SIG-M5 treated with dmso at 0.1 percent for 504 hours (cell line): ENCODE data around the gene C3.
A peak's percentile ranks its signal among the peaks of the same experiment; 100 is the strongest.
"Not testable (repeated sequence)": the region's sequence is repeated elsewhere in the genome, so short reads cannot be mapped to it uniquely, and the experiment has no call there.

Experiments
- DNase-seq: peaks from one replicate; lab custom pipeline; 2025; ENCODE audit not compliant: unreplicated experiment; lab: John Stamatoyannopoulos, UW

Gene C3

DNA sequence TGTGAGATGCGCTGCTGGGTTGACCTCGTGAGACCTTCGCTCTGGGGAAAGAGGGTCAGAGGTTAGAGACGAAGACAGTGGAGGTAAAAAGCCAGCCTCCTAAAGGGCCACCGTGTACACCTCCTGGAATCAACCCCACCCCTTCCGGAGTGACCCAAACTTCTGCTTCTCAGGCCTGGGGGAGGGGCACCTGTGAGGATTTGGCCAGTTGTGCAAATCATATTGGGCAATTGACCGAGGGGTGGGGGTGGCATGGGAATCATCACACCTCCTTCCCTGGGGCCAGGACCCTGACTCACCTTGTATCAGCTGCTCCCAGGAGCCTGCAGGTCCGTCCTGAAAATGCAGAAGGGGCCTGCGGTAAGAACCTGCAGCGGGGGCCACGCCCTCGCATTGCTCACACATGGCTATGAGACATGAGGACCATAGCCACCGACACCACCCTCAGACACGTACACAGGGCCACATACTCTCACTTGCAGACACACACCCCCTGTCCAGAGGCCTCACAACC is 53.3 kb downstream of the C3 start:
- DNase-seq: no peak

DNA sequence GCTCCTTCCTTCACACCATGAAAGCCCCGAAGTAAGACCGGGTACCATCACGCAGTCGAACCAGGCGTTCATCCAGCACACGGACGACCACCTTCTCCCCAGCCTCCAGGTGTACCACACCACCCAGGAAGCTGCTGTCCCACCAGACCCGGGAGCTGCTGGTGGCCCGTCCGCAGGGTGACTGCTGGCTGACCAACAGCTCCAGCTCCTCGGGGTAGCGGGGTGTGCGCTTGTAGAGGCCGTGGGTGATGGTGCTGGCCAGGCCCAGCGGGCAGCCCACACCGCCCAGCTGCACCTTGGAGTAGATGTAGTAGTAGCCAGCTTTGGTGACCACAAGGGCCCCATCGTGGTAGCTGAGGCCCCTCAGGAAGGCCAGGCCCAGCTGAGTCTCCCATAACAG is 55.5 kb downstream of the C3 start:
- DNase-seq: no peak

DNA sequence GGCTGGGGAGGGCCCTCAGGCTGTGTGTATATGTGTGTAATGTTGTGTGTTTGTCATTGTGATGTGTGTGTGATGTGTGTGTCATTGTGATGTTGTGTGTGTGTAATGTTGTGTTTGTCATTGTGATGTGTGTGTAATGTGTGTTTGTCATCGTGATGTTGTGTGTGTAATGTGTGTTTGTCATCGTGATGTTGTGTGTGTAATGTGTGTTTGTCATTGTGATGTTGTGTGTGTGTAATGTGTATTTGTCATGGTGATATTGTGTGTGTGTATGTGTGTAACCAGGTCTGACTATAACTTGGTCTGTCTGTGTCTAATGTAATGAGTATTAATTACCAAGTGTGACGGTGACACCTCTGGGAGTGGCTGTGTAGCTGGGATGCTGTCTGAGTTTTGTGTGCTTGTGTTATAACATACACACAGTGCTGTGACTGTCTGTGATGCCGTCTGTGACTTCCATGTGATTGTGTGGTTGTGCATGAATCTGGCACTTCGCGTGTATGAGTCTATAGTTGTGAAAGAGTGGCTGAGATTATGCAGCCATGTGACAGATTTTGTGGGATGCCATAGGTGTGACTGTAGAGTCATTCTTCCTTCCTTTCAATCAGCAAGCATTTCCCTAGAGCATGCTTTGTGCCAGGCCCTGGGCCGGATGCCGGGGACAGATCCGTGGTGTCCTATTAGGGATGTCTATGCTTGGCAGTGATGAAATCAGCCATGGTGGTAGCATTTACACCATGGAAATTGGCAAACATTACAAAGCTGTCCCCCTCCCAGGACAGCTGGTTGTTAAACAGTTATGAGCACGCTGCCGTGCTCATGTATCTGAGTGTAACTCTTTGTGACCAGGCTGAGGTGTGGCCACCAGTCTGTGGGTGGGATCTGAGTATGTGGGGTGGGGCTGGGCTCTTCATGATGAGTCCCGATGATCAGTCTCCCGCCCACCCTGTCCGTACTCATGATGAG is 56.9 kb downstream of the C3 start:
- DNase-seq: no peak

DNA sequence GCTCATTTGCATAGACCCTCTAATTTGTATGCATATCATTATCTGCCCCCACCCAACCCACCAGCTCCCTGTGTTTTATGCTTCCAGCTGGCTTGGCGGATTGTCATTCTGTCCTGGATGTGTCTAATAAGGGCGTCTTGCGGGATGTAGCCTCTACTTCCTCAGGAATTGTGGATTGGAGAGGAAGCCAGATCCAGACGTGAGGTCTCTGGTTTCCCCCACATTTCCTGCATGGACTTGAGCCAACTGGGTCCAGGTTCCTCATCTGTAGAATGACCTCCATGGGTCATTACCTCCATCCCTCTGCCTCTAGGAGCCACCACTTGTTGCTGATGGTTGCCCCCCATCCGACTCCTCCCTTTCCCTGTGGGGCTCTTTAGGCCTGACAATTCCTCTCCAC is 57.7 kb downstream of the C3 start:
- no peak for DNase-seq

DNA sequence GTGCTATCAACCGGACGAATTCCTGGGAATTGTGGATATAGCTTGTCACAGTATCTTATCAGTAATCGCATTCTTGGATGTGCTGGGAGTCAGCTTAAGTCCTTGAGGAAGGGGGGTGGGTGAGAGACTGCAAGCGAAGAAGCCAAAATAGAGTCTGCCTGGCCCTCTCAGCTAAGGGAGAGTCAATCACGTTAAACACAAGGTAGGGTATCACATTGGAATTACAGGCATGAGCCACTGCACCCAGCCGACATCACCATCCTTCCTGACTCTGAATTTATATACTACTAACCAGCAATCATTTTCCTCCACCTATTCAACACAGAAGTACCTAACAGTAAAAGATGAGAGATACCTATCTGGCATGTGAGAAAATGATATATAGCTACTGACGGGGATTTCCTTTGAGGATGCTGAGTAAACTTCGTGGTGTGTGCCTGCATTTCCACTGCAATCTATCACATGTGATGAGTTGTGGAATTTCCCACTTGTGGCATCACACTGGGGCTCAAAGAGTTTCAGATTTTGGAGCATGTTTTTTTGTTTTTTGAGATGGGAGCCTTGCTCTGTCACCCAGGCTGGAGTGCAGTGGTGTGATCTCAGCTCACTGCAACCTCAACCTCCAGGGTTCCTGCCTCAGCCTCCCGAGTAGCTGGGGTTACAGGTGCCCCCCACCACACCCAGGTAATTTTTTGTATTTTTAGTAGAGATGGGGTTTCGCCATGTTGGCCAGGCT is 58.8 kb downstream of the C3 start:
- not testable (repeated sequence) for DNase-seq

DNA sequence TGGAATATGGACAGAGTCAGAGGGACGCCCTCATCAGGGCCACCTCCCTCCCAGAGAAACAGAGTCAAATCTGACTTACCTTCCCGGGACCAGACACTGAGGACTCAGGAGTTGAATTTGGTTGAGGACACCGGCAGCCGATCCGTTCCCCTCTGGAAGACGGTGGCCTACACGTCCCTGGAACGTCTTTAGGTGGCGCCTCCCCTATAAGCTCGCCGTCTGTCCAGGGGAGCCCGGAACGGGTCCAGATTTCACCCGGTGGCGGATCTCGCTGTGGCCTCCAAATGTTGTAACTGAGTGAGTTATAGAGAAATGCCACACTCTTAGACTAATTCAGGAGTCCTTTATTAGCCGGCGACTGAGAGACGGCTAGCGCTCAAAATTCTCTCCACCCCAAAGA is 59.5 kb downstream of the C3 start:
- no peak for DNase-seq

DNA sequence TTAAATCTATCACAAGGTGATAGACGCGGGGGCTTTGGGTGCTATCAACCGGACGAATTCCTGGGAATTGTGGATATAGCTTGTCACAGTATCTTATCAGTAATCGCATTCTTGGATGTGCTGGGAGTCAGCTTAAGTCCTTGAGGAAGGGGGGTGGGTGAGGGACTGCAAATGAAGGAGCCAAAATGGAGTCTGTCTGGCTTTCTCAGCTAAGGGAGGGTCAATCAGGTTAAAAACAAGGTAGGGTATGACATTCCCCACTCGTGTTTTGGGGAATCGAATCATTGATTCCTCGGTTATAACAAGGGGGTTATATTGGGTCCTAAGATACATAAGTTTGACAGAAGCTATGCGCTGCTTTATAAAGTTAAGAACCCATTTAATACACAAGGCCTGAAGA is 64.1 kb downstream of the C3 start:
- not testable (repeated sequence) for DNase-seq

DNA sequence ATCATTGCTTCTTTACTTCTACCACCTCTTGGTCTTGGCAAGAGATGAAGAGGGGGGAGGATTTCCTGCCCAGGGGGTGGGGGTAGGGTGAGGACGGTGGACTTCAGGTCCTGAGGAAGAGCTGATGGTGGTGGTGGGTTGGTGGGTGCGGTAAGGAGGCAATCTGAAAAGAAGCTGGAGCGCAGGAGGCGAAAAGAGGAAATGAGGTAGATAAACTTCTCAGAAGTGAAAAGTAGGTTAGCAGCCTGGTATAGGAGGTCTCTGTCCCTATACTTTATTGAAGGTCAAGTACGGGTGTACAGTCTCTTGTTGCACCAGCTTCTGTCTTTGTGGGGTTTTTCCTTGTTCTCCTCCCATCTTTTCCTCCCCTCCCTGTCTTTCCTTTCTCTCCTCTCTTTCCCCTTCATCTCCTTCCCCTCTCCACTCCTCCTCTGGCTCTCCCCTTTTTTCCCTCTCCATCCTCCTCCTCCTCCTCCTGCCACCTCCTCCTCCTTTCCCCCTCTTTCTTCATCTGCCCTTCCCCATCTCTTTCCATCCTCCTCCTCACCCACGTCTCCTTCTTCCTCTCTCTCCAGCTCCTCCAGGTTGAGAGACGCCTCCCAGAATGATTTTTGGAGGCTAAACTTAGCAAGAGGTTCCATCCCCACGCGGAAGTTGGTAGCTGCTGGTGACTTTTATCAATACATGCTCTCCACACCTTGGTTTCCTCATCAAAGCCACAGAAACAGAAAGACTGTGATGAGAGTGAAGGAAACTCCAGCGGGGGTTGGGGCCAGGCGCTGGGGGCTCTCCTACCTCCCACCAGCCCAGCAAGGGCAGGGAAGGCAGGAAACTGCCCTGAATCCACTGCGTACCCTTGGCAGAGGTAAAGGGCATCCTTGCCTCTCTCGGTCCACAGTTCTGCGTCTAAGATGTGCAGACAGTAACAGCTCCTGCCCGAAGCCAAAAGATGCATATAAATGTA is 65.8 kb downstream of the C3 start:
- no peak for DNase-seq

DNA sequence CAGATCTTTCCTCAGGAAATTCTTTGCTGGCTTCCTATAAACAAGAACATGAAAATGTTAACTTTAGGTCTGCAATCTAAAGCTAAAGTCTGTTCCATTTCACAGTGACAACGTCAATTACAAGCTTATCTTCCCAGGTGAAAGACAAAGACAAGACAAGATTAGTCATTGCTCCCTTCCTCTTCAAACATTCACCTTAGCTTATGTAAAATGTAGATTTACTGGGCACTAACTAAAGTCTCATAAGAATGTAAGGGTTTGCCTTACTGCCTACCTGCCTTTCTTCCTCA is 67.7 kb downstream of the C3 start:
- DNase-seq: no peak

DNA sequence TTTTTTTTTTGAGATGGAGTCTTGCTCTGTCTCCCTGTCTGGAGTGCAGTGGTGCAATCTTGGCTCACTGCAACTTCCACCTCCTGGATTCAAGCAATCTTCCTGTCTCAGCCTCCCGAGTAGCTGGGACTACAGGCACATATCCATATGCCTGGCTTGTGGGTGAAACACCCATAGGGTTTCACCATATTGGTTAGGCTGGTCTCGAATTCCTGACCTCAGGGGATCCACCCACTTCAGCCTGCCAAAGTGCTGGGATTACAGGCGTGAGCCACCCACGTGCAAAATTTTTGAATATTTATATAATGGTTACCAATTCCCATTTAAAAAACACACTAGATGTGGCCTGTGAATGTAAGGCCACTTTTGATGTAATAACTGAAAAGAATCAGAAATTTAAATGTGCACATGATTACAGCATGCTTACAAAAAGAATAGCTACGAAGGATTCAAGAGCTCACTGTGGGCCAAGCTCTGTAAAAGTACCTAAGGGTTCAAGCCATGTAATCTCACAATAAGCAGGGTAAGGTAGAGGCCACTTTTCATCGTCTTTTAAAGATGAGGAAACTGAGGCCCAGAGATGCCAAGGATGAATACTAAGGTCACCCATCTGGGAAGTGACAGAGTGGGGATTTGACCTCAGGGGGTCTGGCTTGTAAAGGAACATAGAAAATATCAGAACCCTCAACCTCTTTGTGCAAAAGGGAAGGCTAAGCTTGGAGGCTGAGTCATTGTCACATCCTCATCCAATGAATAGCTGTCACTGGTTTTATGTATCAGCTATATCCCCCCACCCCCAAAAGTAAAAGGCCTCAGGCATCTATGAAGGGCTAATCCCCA is 68.3 kb downstream of the C3 start:
- DNase-seq: no peak

DNA sequence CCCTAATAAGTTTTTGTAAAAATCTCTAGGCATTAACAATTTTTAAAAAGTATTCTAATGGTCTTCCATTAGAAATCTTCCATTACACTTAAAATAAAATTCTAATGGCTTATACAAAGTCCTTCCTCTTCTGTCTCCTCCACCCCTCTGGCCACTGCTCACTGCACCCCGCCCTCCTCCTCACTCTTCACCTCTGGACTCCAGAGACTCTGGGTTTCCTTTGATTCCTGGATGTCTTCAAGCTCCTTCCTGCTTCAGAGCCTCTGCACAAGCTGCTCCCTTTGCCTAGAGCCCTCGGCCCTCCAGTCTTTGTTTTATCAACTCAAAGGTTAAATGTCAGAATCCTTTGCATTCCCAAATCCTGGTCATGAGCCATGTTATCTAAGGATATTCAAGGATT is 71.3 kb downstream of the C3 start:
- DNase-seq: no peak

DNA sequence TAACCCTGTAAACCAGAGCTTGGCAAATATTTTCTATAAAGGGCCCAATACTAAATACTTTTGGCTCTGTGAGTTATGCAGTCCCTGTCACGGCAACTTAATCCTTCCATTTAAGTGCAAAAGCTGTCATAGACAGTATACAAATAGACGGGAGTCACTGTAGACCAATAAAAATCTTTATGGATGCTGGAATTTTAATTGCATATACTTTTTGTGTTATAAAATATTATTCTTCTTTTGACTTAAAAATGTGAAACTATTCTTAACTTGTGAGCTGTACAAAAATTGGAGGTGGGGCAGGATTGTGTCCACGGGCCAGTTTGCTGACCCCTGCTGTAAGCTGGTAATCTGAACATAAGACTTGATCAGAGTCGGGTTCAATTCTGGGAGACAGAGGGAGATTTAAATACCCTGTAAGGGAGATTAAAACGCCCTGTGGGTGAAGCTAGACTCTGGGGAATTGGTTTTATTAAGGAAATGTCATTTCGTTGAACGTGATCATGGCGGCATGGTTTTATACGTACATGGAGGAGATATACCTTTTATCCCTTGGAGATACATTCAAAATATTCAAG is 72.2 kb downstream of the C3 start:
- no peak for DNase-seq

DNA sequence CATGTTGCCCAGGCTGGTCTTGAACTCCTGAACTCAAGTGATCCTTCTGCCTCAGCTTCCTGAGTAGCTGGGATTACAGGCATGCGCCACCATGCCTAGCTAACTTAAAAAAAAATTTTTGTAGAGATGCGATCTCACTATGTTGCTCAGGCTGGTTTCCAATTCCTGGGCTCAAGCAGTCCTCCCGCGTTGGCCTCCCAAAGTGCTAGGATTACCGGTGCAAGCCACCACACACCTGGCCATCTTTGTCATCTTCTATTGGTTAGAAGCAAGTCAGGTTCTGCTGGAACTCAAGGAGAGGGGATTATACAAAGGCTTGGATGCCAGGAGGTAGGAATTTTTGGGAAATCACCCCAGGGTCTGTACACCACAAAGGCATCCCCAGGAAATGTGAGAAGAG is 75.7 kb downstream of the C3 start:
- DNase-seq: no peak

DNA sequence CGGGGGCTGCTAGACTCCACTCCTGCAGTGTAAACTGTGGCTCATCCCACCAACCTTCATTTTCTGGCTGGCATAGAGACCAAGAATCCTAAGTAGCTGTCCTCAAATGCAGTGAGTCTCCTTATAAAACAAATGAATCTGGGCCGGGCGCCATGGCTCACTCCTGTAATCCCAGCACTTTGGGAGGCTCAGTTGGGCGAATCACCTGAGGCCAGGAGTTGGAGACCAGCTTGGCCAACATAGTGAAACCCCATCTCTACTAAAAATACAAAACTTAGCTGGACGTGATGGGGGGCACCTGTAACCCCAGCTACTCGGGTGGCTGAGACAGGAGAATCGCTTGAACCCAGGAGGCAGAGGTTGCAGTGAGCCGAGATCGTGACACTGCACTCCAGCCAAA is 80.1 kb downstream of the C3 start:
- not testable (repeated sequence) for DNase-seq

DNA sequence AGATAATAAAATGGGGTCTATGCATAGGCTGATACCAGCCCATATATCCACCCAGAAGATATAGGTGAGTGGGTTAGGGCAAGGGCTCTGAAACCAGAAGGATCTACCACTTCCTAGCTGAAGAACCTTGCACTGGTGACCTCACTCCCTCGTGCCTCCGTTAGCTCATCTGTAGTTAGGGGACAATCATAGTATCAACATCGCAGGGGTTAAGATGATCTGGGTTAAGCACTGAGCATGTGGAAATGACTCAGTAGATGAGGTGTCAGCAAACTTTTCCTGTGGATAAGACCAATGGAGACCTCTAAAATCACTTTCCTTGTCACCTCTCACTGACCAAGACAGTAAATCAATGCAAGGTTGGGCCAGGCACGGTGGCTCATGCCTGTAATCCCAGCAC is 81.0 kb downstream of the C3 start:
- no peak for DNase-seq

DNA sequence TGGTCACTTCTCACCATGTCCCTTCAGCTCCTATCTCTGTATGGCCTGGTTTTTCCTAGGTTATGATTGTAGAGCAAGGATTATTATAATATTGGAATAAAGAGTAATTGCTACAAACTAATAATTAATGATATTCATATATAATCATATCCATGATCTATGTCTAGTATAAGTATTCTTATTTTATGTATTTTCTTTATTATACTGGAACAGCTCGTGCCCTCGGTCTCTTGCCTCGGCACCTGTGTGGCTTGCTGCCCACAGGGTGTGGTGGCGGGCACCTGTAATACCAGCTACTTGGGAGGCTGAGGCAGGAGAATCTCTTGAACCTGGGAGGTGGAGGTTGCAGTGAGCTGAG is 87.0 kb downstream of the C3 start:
- DNase-seq: not testable (repeated sequence)

DNA sequence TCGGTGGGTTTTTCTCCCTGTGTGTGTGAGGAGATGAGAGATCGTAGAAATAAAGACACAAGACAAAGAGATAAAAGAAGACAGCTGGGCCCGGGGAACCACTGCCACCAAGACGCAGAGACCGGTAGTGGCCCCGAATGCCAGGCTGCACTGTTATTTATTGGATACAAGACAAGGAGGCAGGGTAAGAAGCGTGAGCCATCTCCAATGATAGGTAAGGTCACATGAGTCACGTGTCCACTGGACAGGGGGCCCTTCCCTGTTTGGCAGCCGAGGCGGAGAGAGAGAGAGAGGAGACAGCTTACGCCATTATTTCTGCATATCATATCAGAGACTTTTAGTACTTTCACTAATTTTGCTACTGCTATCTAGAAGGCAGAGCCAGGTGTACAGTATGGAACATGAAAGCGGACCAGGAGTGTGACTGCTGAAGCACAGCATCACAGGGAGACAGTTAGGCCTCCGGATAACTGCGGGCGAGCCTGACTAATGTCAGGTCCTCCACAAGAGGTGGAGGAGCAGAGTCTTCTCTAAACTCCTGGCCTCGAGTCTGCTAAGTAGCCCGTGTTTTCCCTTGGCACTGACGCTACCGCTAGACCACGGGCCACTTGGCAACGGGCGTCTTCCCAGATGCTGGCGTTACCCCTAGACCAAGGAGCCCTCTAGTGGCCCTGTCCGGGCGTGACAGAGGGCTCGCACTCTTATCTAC is 87.5 kb downstream of the C3 start:
- DNase-seq: peak; percentile 20

DNA sequence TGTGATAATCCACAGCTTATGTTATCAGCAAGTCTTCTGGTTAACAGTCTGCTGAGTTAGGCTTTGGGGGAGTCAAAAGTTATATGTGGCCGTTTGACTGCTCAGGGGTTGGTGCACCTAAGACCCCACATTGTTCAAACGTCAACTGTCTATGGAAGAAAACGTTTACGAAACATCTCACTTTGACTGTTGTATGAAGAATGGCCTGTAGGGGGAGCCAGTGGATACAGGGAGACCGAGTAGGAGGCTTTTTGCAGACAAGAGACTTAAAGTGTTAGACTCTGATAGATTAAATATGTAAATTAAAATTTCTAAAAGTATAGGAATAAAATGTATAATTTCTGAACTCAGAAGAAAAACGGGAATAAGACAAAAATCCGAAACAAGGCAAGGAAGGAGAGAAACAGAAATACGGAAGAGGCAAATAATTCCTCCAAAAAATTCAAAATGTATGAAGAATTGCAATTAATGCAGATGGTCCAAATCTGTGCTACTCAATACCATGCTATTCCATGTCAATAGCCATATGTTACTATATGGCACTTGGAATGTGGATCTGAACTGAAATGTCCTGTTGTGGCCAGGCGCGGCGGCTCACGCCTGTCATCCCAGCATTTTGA is 88.3 kb downstream of the C3 start:
- peak; percentile 81 for DNase-seq
